ENCODE measurements around the gene KRTAP10-1.

GRCh38 chr21:44522753-44523204 lies 17.2 kb downstream of the KRTAP10-1 start:
- TF ChIP-seq DNMT1 (CRISPR knock-in tag; IDR thresholded peaks at IDR 0.05) (no peak), CHD2 (IDR thresholded peaks at IDR 0.05; ENCODE audit: low read depth, low read length) (no peak), ZBTB34 (CRISPR knock-in tag; IDR thresholded peaks at IDR 0.05) (no peak), STAT6 (CRISPR knock-in tag; IDR thresholded peaks at IDR 0.05; ENCODE audit: borderline replicate concordance) (no peak), CTCF (CRISPR knock-in tag; IDR thresholded peaks at IDR 0.05) (no peak), SP2 (CRISPR knock-in tag; IDR thresholded peaks at IDR 0.05) (no peak), RFX5 (IDR thresholded peaks at IDR 0.05; ENCODE audit: low read depth, low read length) (no peak), ZNF274 (CRISPR knock-in tag; IDR thresholded peaks at IDR 0.05) (no peak)

Measured in HepG2 (cell line).